ENCODE data around the gene DPEP2NB.
"Not testable (repeated sequence)": the region's sequence is repeated elsewhere in the genome, so short reads cannot be mapped to it uniquely, and the experiment has no call there.

The DPEP2NB gene

GRCh38 chr16:68035227-68035626, 19.5 kb upstream of the DPEP2NB start:
- no peak for DNase-seq (ENCODE audit: low read depth, low spot score)
- no peak for TF ChIP-seq CTCF (IDR thresholded peaks at IDR 0.05; ENCODE audit: low read depth, low read length)
- no peak overlapping the region for H3K4me3 ChIP-seq (ENCODE audit: low read depth, low read length)
- in situ Hi-C loops (cut with HindIII; ENCODE audit: low sequenced_read_pairs): no loop called here

DNA sequence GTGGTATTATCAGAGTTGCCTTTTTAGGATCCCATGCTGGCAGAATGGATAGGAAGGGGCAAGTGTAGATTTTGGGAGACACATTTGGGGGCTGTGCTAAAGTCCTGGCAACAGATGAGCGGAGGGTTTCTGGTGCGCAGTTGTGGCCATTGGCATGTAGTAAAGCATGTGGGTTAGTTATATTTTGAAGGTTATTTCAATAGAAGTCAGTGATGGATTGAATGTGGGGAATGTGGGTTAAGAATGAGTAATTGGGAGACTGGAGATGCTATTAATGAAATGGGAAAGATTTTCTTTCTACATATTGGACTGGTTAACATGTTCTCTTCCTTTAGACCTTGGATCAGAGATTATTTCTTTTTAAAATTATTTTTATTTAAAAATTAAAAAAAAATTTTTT, 17.4 kb upstream of the DPEP2NB start:
- in situ Hi-C loops (cut with HindIII; ENCODE audit: low sequenced_read_pairs): no loop called here
- H3K4me3 ChIP-seq (ENCODE audit: low read depth, low read length): no peak overlapping the region
- no peak for TF ChIP-seq CTCF (IDR thresholded peaks at IDR 0.05; ENCODE audit: low read depth, low read length)
- DNase-seq (ENCODE audit: low read depth, low spot score): no peak

DNA sequence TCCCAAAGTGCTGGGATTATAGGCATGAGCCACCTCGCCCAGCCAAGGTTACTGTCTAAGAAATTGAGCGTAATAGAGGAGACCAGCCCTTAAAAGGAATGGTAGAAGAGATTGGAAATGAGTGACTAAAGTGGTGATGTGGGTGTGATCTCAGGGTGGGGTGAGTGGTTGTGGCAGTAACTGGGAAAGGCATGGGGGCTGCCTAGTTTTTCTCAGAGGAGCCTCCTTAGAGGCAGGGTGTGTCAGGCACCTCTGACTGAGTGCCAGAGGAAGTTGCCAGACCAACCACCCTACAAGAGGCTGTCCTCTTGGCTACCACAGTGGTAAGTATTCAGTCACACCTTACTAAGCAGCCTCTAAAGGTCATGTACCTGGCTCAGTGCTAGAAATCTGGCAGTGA, 16.2 kb upstream of the DPEP2NB start:
- DNase-seq (ENCODE audit: low read depth, low spot score): no peak
- H3K4me3 ChIP-seq (ENCODE audit: low read depth, low read length): no peak overlapping the region
- no peak for TF ChIP-seq CTCF (IDR thresholded peaks at IDR 0.05; ENCODE audit: low read depth, low read length)
- in situ Hi-C loops (cut with HindIII; ENCODE audit: low sequenced_read_pairs): no loop called here

DNA sequence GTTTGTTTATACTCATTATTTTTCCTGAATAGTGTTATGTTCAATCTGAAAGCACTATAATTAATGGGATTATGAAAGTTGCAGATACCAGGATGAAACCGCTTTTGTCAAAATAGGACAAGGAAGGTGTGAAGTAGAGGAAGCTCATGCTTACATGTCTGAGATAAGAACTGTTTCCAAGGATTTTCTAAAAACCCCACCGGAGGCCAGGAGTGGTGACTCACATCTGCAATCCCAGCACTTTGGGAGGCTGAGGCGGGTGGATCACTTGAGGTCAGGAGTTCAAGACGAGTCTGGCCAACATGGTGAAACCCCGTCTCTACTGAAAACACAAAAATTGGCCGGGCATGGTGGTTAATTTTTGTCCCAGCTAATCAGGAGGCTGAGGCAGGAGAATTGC, 14.4 kb upstream of the DPEP2NB start:
- H3K4me3 ChIP-seq (ENCODE audit: low read depth, low read length); in situ Hi-C loops (cut with HindIII; ENCODE audit: low sequenced_read_pairs): not testable (repeated sequence)
- DNase-seq (ENCODE audit: low read depth, low spot score): peak; percentile 32

DNA sequence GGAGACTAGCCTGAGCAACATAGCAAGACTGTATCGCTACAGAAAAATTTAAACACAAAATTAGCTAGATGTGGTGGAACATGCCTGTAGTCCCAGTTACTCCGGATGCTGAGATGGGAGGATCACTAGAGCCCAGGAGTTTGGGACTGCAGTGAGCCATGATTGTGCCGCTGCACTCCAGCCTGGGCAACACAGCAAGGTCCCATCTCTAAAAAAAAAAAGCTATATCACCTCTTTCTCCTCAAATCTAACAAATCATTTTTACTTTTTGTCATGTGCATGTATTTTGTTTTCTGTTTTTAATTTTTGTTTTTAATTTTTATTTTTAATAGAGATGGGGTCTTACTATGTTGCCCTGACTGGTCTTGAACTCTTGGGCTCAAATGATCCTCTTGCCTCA, 13.3 kb upstream of the DPEP2NB start:
- TF ChIP-seq CTCF (IDR thresholded peaks at IDR 0.05; ENCODE audit: low read depth, low read length): no peak
- no peak overlapping the region for H3K4me3 ChIP-seq (ENCODE audit: low read depth, low read length)
- in situ Hi-C loops (cut with HindIII; ENCODE audit: low sequenced_read_pairs): no loop called here
- no peak for DNase-seq (ENCODE audit: low read depth, low spot score)

- in situ Hi-C loops (cut with HindIII; ENCODE audit: low sequenced_read_pairs): no loop called here
- peak within 1 kb of the TSS; percentile 87 for H3K4me3 ChIP-seq (ENCODE audit: low read depth, low read length)
- DNase-seq (ENCODE audit: low read depth, low spot score): peak; percentile 93
- TF ChIP-seq CTCF (IDR thresholded peaks at IDR 0.05; ENCODE audit: low read depth, low read length): no peak
These were observed 7.2 kb upstream of the DPEP2NB start, which contains the start of the genes DDX28 and DUS2 for GRCh38 chr16:68022728-68023537. Gene DDX28 (minus strand): TSS chr16:68023232. CDS start chr16:68023202, 30 bp downstream. Gene DUS2 (plus strand): TSS chr16:68023284. CDS start chr16:68038024, 14,740 bp downstream.

GRCh38 chr16:68022278-68022727, 6.6 kb upstream of the DPEP2NB start:
- no peak for DNase-seq (ENCODE audit: low read depth, low spot score)
- no peak for TF ChIP-seq CTCF (IDR thresholded peaks at IDR 0.05; ENCODE audit: low read depth, low read length)
- in situ Hi-C loops (cut with HindIII; ENCODE audit: low sequenced_read_pairs): no loop called here
- peak overlapping the region; percentile 87 for H3K4me3 ChIP-seq (ENCODE audit: low read depth, low read length)

Data from astrocyte of the spinal cord (primary cell).